Activated B cell treated with CpG ODN at 0.5 μM for 24 hours (primary cell): ENCODE measurements around the gene GDI1. TPM values are rescaled to one million over a fixed set of nuclear protein-coding genes. Genes with fewer than 3 reads are reported as not detected.
A peak's percentile ranks its signal among the peaks of the same experiment; 100 is the strongest.

Experiments
- ATAC-seq: fragments of 200-7000 bp; cut with Tn5 transposase; one replicate; pipeline ENCODE4 v1.10.0; 2021; ENCODE audit warnings: low read depth, mild to moderate bottlenecking, moderate library complexity
- CTCF ChIA-PET: fragments of 350-600 bp; sonication (Branson Sonifier 250); formaldehyde crosslinking; loops from one replicate; lab custom pipeline; 2021; ENCODE audit warnings: antibody characterized with exemption; lab: Charles Lee
- POLR2A ChIA-PET: fragments of 350-600 bp; sonication (Branson Sonifier 250); formaldehyde crosslinking; loops from one replicate; lab custom pipeline; 2021; ENCODE audit warnings: antibody characterized with exemption; lab: Charles Lee
- DNase-seq: peaks from one replicate; pipeline ENCODE4 v3.0.0; 2022
- H3K27ac Mint-ChIP-seq: one replicate; pipeline ENCODE4 v1.8.0; 2020; ENCODE audit warnings: mixed read lengths
- H3K27me3 Mint-ChIP-seq: one replicate; pipeline ENCODE4 v1.8.0; 2021; ENCODE audit warnings: mixed read lengths
- H3K36me3 Mint-ChIP-seq: one replicate; pipeline ENCODE4 v1.8.0; 2021; ENCODE audit warnings: low read depth, mixed read lengths
- H3K4me1 Mint-ChIP-seq: one replicate; pipeline ENCODE4 v1.8.0; 2021; ENCODE audit warnings: mixed read lengths
- H3K4me3 Mint-ChIP-seq: one replicate; pipeline ENCODE4 v1.8.0; 2020; ENCODE audit warnings: mild to moderate bottlenecking, mixed read lengths
- H3K9me3 Mint-ChIP-seq: one replicate; pipeline ENCODE4 v1.8.0; 2020; ENCODE audit warnings: mixed read lengths
- CTCF ChIP-seq: fragments of 200-600 bp; IDR thresholded peaks from one replicate; pipeline ENCODE4 v1.8.0; 2022; ENCODE audit warnings: antibody characterized with exemption, mild to moderate bottlenecking
- intact Hi-C: fragments of 100-400 bp; cut with micrococcal nuclease; formaldehyde crosslinking; loops from one replicate; pipeline ENCODE4 v1.15.1; 2024
- total RNA-seq: library from RNA; stranded (reverse); gene quantifications from 2 replicates; pipeline ENCODE4 v1.2.3, GENCODE V29; 2022

Gene GDI1
- total RNA-seq, 1 donor from 2014 or later, result 127 TPM

- Mint-ChIP-seq H3K36me3 (peaks cover 40% of the 10 kb centered on the region), H3K4me3 (no peak overlapping the region), H3K9me3 (no peaks in the 10 kb centered on the region), H3K4me1 (no peaks in the 10 kb centered on the region), H3K27me3 (no peaks in the 10 kb centered on the region), H3K27ac (no peak overlapping the region)
- no peak for TF ChIP-seq CTCF
- ATAC-seq (no peak), DNase-seq (no peak)
- ChIA-PET CTCF (no interaction called here), POLR2A (interaction anchor here (0.9 kb wide), 1 partner anchor 9 kb away, joined by 3 read pairs; no protein-coding TSS in a partner anchor)
- intact Hi-C loops, result loop anchor here (10.0 kb wide), 1 partner anchor 64 kb away; the partner anchor contains the start of gene FAM3A
Observed at GRCh38 chrX:154450312-154450711, 13.4 kb downstream of the GDI1 start.

- CTCF ChIA-PET, result no interaction called here
Observed at GRCh38 chrX:154452823-154453222, 15.9 kb downstream of the GDI1 start.

GRCh38 chrX:154457491-154458115 lies 20.6 kb downstream of the GDI1 start:
- H3K36me3 Mint-ChIP-seq, result peaks cover 20% of the 10 kb centered on the region
- no peak for TF ChIP-seq CTCF
- no peaks in the 10 kb centered on the region for H3K27me3 Mint-ChIP-seq
- H3K4me3 Mint-ChIP-seq, result peak overlapping the region; percentile 93
- peak overlapping the region; percentile 94 for H3K27ac Mint-ChIP-seq
- H3K4me1 Mint-ChIP-seq, result peaks cover 14% of the 10 kb centered on the region
- ATAC-seq (peak; percentile 70), DNase-seq (no peak)
- no peaks in the 10 kb centered on the region for H3K9me3 Mint-ChIP-seq
- ChIA-PET CTCF (no interaction called here), POLR2A (interaction anchor here (0.6 to 3.0 kb wide), 12 partner anchors 11 to 70 kb away, joined by 3 to 27 read pairs (median 4); partner anchors contain the start of genes FAM3A, FAM50A, LAGE3 and RPL10)
- intact Hi-C loops, result loop anchor here (1.0 to 10.0 kb wide), 5 partner anchors 13 to 57 kb away; partner anchors contain the start of genes FAM3A, FAM50A, GDI1 and SLC10A3

More at GRCh38 chrX:154452823-154453222, 15.9 kb downstream of the GDI1 start:
- Mint-ChIP-seq H3K9me3 (no peaks in the 10 kb centered on the region), H3K27me3 (no peaks in the 10 kb centered on the region), H3K4me1 (peaks cover 5% of the 10 kb centered on the region), H3K4me3 (no peak overlapping the region), H3K27ac (no peak overlapping the region), H3K36me3 (peaks cover 28% of the 10 kb centered on the region)
- POLR2A ChIA-PET, result no interaction called here
- no peak for TF ChIP-seq CTCF
- intact Hi-C loops, result loop anchor here (10.0 kb wide), 1 partner anchor 62 kb away; the partner anchor contains the start of gene FAM3A
- no peak for ATAC-seq
- DNase-seq, result no peak

GRCh38 chrX:154458116-154458953 lies 21.4 kb downstream of the GDI1 start, which contains the start of gene PLXNA3:
TSS of gene PLXNA3 (plus strand) at chrX:154458281. CDS start at chrX:154460184, 1,903 bp downstream.
- peaks cover 14% of the 10 kb centered on the region for H3K4me1 Mint-ChIP-seq
- H3K4me3 Mint-ChIP-seq, result peak within 1 kb of the TSS; percentile 93
- TF ChIP-seq CTCF, result no peak
- peak within 1 kb of the TSS; percentile 94 for H3K27ac Mint-ChIP-seq
- peaks cover 19% of the 10 kb centered on the region for H3K36me3 Mint-ChIP-seq
- DNase-seq (peak; percentile 75), ATAC-seq (peak; percentile 84)
- H3K9me3 Mint-ChIP-seq, result no peaks in the 10 kb centered on the region
- H3K27me3 Mint-ChIP-seq, result no peaks in the 10 kb centered on the region
- CTCF ChIA-PET, result interaction anchor here (0.7 to 1.4 kb wide), 2 partner anchors 69 to 85 kb away, joined by 3 read pairs; no protein-coding TSS in a partner anchor
- POLR2A ChIA-PET, result interaction anchor here (0.6 to 3.0 kb wide), 13 partner anchors 10 to 69 kb away, joined by 3 to 27 read pairs (median 5); partner anchors contain the start of genes ATP6AP1, FAM3A, LAGE3 and RPL10
- intact Hi-C loops, result loop anchor here (5.0 to 10.0 kb wide), 2 partner anchors 34 to 56 kb away; partner anchors contain the start of genes FAM3A and SLC10A3
